Coronary artery (tissue), 2 donors: ENCODE data around the gene CBR1.

ENCODE experiments used
- DNase-seq: peaks from one replicate; pipeline ENCODE4 v3.0.0-alpha.2; 2017; ENCODE audit warnings: low spot score
- H3K27ac ChIP-seq, 2 donors: fragments of 200-600 bp; sonication (generic); one replicate each; pipeline ENCODE4 v1.5.1; 2016 to 2019
- H3K4me3 ChIP-seq: fragments of 200-600 bp; sonication (generic); 2 replicates; pipeline ENCODE4 v1.5.1; 2016; ENCODE audit warnings: mild to moderate bottlenecking, moderate library complexity
- CTCF ChIP-seq: fragments of 200-600 bp; sonication (generic); IDR thresholded peaks from one replicate; pipeline ENCODE4 v1.5.1; 2019; ENCODE audit warnings: antibody characterized with exemption

Gene CBR1

GRCh38 chr21:36048357-36048756 lies 21.5 kb upstream of the CBR1 start:
- DNase-seq = no peak
- no peak for TF ChIP-seq CTCF
- Histone ChIP-seq H3K27ac (no peak overlapping the region), H3K4me3 (no peak overlapping the region)

DNA sequence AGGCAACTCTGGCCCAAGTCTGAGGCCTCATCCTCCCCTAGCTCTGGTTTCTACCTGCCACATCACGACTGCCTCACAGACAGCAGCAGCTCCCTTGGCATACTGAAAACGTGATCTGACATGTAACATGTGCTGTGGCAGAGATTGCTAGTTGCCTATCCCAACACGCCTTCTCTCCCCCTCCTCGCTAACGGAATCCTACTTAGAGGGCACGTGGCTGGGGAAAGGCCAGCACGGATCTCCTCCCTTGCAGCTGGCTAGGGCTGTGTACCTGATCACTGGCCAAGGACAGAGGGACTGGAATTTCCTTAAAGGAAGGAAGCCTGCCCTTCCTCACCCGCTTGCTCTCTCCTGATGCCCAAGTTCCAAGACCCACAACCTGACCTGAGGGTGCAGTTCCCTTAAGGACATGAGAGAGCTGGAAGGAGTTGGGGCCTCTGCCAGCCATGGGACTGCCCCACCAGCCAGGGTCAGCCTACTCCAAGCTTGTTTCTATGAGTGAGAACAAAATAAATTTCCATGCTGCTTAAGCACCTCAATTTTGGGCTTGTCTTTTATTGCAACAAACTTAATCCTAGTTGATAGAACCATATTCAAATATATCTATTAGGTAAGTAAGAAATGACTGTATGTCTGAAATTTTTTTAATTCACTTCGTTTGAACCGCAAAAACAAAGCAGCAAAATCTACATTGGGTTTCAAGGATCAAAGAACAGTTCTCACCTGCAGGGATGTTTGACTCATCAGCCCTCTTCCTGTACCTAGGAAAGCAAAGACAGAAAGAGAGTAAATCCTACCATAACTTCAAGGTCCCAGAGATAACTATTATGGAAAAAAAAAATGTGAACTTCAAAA lies 16.7 kb upstream of the CBR1 start:
- Histone ChIP-seq H3K4me3 (no peak overlapping the region), H3K27ac (no peak overlapping the region)
- no peak for TF ChIP-seq CTCF
- DNase-seq = no peak

GRCh38 chr21:36053715-36054062 lies 16.1 kb upstream of the CBR1 start:
- DNase-seq = no peak
- no peak overlapping the region for H3K4me3 ChIP-seq
- TF ChIP-seq CTCF = no peak
- no peak overlapping the region for H3K27ac ChIP-seq

DNA sequence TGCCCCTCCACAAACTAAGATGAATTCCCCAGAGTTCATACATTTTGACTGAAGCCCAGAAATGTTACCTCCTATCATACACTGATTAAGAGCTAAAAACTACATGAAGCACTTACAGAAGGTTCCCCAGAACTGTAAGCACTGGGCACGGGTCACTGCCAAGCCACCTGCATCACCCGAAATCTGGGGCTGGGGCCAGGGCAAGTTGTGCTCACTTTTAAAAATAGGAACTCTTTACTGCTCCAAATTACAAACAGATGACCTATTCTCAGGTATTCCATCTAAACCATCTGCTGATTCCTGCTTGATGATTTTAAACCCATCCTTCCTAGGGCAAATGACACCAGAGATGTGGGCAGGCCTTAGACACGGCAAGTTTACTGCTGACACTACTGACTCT lies 14.3 kb upstream of the CBR1 start:
- Histone ChIP-seq H3K4me3 (no peak overlapping the region), H3K27ac (no peak overlapping the region)
- no peak for DNase-seq
- TF ChIP-seq CTCF = no peak

DNA sequence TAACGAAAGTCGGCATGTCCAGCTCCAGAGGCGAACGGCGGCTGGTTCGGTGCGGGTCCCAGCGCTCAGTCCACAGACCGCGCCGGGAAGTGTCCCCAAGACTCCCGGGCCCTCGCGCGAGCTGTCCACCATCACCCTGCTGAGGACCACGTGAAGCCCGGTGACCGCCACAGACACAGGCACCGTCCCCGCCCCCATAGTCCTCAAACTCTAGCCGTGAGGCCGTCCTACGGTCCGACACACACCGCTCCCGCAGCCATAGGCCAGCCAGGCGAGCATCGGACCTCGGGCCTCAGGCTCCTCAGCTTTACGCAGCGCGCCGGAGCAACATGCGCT lies 10.0 kb upstream of the CBR1 start:
- no peak for TF ChIP-seq CTCF
- peak; percentile 79 for DNase-seq
- Histone ChIP-seq H3K27ac (peak overlapping the region; percentile 84 to 97), H3K4me3 (peak overlapping the region; percentile 80)

DNA sequence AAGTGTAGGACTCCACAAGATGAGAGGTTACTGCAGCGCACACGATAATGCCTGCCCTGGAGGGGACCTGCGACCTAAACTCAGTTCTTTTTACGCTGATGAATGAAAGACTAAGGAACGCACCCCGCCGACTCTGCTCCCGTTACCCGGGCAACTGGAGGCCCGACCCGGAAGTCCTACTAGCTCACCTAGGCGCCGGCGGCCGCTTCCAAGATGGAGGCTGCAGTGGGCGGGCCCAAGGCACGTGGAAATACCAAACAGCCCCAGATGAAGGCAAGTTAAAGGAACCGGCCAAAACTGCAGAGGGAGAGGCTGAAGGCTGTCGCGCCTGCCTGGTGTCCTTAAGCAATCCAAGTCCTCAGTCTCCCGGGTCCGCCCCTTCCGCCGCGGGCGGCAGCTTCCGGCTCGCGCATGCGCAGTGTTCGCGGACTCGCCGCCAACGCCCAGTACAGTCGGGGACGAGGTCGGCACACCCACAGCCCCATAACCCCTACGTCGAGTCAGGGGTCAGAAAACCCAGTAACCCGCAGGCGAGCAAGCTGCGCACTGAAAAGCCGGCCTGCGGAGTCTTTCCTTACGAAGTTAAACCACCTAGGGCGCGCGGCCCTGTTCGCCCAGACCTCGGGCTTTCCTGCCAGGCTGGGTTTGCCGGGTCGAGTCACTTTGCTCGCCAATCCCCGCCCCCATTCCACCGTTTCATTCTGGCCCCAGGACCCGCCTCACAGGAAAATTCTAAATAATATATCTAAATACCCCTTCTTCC lies 9.5 kb upstream of the CBR1 start, which contains the start of gene SETD4:
Gene SETD4, minus strand, starts transcription at position 368 of the 763 bp plus-strand sequence. CDS start 1,638 bp downstream, outside the sequence.
- H3K4me3 ChIP-seq = peak within 1 kb of the TSS; percentile 80
- peak; percentile 95 for DNase-seq
- peak within 1 kb of the TSS; percentile 84 to 97 for H3K27ac ChIP-seq
- TF ChIP-seq CTCF = no peak
